B cell (primary cell): ENCODE measurements around the gene CCDC97. TPM values are rescaled to one million over a fixed set of nuclear protein-coding genes. Genes with fewer than 3 reads are reported as not detected.
A peak's percentile ranks its signal among the peaks of the same experiment; 100 is the strongest.

Source experiments
- ATAC-seq: fragments of 200-7000 bp; cut with Tn5 transposase; one replicate; pipeline ENCODE4 v1.10.0; 2021; ENCODE audit warnings: low read depth, mild to moderate bottlenecking, moderate number of reproducible peaks, moderate library complexity
- CTCF ChIA-PET: fragments of 350-600 bp; sonication (Branson Sonifier 250); formaldehyde crosslinking; loops from one replicate; lab custom pipeline; 2021; ENCODE audit warnings: antibody characterized with exemption, inconsistent platforms; lab: Charles Lee
- POLR2A ChIA-PET: fragments of 350-600 bp; sonication (Branson Sonifier 250); formaldehyde crosslinking; loops from one replicate; lab custom pipeline; 2021; ENCODE audit warnings: antibody characterized with exemption; lab: Charles Lee
- DNase-seq: peaks from one replicate; pipeline ENCODE4 v3.0.0; 2013
- H2AFZ ChIP-seq: 2 replicates; pipeline ENCODE4 v1.6.1; 2012; ENCODE audit warnings: mild to moderate bottlenecking, low read depth, low read length; ENCODE audit not compliant: insufficient read depth, poor library complexity, severe bottlenecking
- H3K27ac ChIP-seq, 2 donors: 1 replicate in 1 of 2; 2 replicates in 1 of 2; pipeline ENCODE4 v1.5.1; 2012 to 2013; ENCODE audit warnings: low read length in 2 of 2, mild to moderate bottlenecking in 2 of 2, moderate library complexity in 1 of 2
- H3K27me3 ChIP-seq, 4 experiments: fragments of 200-600 bp in 1 of 4; sonication (generic) in 1 of 4; replicated peaks in 1 of 4; 1 replicate in 2 of 4; 2 replicates in 2 of 4; pipeline versions ENCODE4 v1.6.1 to v1.7.0; 2013 to 2016; ENCODE audit warnings: low read length in 3 of 4, mild to moderate bottlenecking in 2 of 4, mixed read lengths in 1 of 4, moderate library complexity in 1 of 4; ENCODE audit not compliant: insufficient read depth in 4 of 4, control insufficient read depth in 3 of 4; ENCODE audit errors: control extremely low read depth in 1 of 4
- H3K36me3 ChIP-seq, 2 experiments: replicated peaks in 1 of 2; 1 replicate in 1 of 2; 2 replicates in 1 of 2; pipeline versions ENCODE4 v1.6.1 to v1.7.1; 2013; ENCODE audit warnings: low read length in 1 of 2; ENCODE audit not compliant: insufficient read depth in 2 of 2, control insufficient read depth in 1 of 2; ENCODE audit errors: control extremely low read depth in 1 of 2, extremely low read depth in 1 of 2
- H3K4me1 ChIP-seq, 2 donors: fragments of 200-600 bp in 1 of 2; sonication (generic) in 1 of 2; 1 replicate in 1 of 2; 2 replicates in 1 of 2; pipeline versions ENCODE4 v1.5.1 to v1.6.1; 2013 to 2017; ENCODE audit warnings: low read length in 2 of 2; ENCODE audit not compliant: control insufficient read depth in 2 of 2, insufficient read depth in 2 of 2
- H3K4me2 ChIP-seq: replicated peaks from 2 replicates; pipeline ENCODE3; 2012; ENCODE audit warnings: mild to moderate bottlenecking, low read depth, low read length; ENCODE audit not compliant: poor library complexity, severe bottlenecking
- H3K4me3 ChIP-seq, 5 experiments: fragments of 200-600 bp in 1 of 5; sonication (generic) in 1 of 5; 1 replicate in 3 of 5; 2 replicates in 2 of 5; pipeline versions ENCODE4 v1.5.1 to v1.7.0; 2011 to 2016; ENCODE audit warnings: low read length in 4 of 5, mild to moderate bottlenecking in 4 of 5, low read depth in 2 of 5, control low read depth in 1 of 5, moderate library complexity in 1 of 5; ENCODE audit not compliant: insufficient read depth in 1 of 5; ENCODE audit errors: control extremely low read depth in 1 of 5, extremely low read depth in 1 of 5
- H3K79me2 ChIP-seq: fragments of 200-600 bp; sonication (generic); one replicate; pipeline ENCODE4 v1.6.0; 2016; ENCODE audit warnings: low read length; ENCODE audit not compliant: control insufficient read depth, insufficient read depth
- H3K9ac ChIP-seq: fragments of 200-600 bp; sonication (generic); 2 replicates; pipeline ENCODE4 v1.6.1; 2017; ENCODE audit warnings: mild to moderate bottlenecking, low read length, moderate library complexity
- H3K9me3 ChIP-seq, 3 donors: one replicate each; pipeline versions ENCODE4 v1.6.1 to v1.7.1; 2013; ENCODE audit warnings: low read length in 2 of 3; ENCODE audit not compliant: control insufficient read depth in 2 of 3, insufficient read depth in 1 of 3; ENCODE audit errors: control extremely low read depth in 1 of 3
- H4K20me1 ChIP-seq: 2 replicates; pipeline ENCODE4 v1.6.0; 2012; ENCODE audit warnings: mild to moderate bottlenecking, low read length; ENCODE audit not compliant: insufficient read depth, control insufficient read depth, poor library complexity, severe bottlenecking
- H3K27ac Mint-ChIP-seq: one replicate; pipeline ENCODE4 v1.8.0; 2021; ENCODE audit warnings: mixed read lengths
- H3K27me3 Mint-ChIP-seq: one replicate; pipeline ENCODE4 v1.8.0; 2021; ENCODE audit warnings: mixed read lengths
- H3K4me1 Mint-ChIP-seq: one replicate; pipeline ENCODE4 v1.8.0; 2021; ENCODE audit warnings: mixed read lengths
- H3K4me3 Mint-ChIP-seq: one replicate; pipeline ENCODE4 v1.8.0; 2021; ENCODE audit warnings: mixed read lengths
- H3K9me3 Mint-ChIP-seq: one replicate; pipeline ENCODE4 v1.8.0; 2022; ENCODE audit warnings: mixed read lengths; ENCODE audit not compliant: insufficient read depth
- EZH2 ChIP-seq: IDR thresholded peaks from 2 replicates; pipeline ENCODE4 v1.6.1; 2012; ENCODE audit warnings: borderline replicate concordance, low read depth, mild to moderate bottlenecking, moderate library complexity, low read length; ENCODE audit not compliant: insufficient read depth, poor library complexity, severe bottlenecking
- WGBS: methylation state at CpG from one replicate; pipeline ENCODE4 v1.1.5; 2013; ENCODE audit warnings: missing lambda C conversion rate; ENCODE audit not compliant: insufficient coverage; 5-methylcytosine and 5-hydroxymethylcytosine counted together
- intact Hi-C: fragments of 100-400 bp; cut with micrococcal nuclease; formaldehyde crosslinking; loops from one replicate; pipeline ENCODE4 v1.10.0; 2022
- polyA plus RNA-seq: library from polyadenylated mRNA; depleted of rRNA; stranded (reverse); fragments of >200 nt; gene quantifications from 2 replicates; pipeline ENCODE4 v1.2.3, GENCODE V29; 2012
- total RNA-seq, 2 donors: library from RNA; stranded (reverse); fragments of 120-200 nt in 1 of 2; gene quantifications; 1 replicate in 1 of 2; 2 replicates in 1 of 2; pipeline versions ENCODE4 v1.2.3 to v1.2.4, GENCODE V29; 2013 to 2022
- TF ChIP-seq, protein P1 (sequence below): fragments of 200-600 bp; IDR thresholded peaks from one replicate; pipeline ENCODE4 v1.8.0; 2022; ENCODE audit warnings: antibody characterized with exemption, mild to moderate bottlenecking

Gene CCDC97
- total and polyA plus RNA-seq, 2 donors (not counting 1 experiment from before 2014, with no cell fraction given) = 16.3 to 68.3 TPM

DNA sequence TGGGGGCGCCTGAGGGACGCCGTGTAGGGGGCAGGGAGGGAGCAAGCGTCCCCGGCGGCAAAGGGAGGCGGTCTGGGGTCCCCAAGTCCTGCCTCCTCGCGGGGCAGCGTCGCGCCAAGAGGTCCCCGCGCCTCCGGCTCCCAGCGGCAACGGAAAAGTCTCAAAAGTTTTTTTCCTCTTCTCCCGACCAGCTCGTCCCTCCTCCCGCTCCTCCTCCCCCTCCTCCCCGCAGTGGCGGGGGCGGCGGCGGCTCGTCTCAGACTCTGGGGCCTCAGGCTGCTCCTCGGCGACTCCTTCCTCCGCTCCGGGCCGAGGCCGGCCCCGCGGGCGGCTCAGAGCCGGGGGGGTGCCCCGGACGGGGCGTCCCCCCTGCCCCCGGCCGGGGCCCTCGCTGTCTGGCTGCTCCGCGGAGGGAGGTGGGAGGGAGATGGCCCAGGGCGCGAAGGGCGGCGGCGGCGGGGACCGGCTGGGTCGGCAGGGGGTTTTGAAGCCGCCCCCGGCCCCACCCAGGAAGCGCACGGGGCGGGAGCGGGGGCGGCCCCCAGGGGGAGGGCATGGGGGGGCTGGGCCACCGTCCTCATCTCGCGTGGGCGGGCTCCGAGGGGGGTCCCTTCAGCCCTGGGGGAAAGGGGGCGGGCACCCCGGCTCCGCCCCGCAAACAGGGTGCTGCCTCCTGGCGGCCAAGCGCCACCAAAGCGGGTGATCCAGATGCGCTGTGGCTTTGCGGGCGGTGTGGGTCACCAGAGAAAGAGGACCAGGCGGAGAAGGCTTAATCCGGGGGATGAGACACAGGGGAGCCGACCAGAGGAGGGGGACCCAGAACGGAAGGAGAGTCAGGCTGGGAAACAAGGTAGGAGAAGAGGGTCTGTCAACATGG, 43.7 kb downstream of the CCDC97 start, which contains the start of gene TGFB1:
TSS of gene TGFB1 (minus strand) at position 457 of the 877 bp plus-strand sequence. CDS start 878 bp downstream, outside the sequence.
- peak; percentile 72 for ATAC-seq
- Histone ChIP-seq H3K27ac (peak within 1 kb of the TSS; percentile 79 to 91), H3K79me2 (peaks cover 48% of the 10 kb centered on the region), H3K4me1 (peaks cover 26 to 30% of the 10 kb centered on the region in 2 donors), H3K4me2 (peak within 1 kb of the TSS; percentile 95), H3K9ac (peak within 1 kb of the TSS; percentile 88), H3K4me3 (peak within 1 kb of the TSS; percentile 67 to 100 (median 92)), H3K27me3 (no peaks in the 10 kb centered on the region), H4K20me1 (peaks cover 49% of the 10 kb centered on the region), H2AFZ (peak within 1 kb of the TSS; percentile 66), H3K9me3 (no peaks in the 10 kb centered on the region), H3K36me3 (peaks cover 0 to 5% of the 10 kb centered on the region in 2 experiments)
- DNase-seq = peak; percentile 97
- peak within 1 kb of the TSS; percentile 92 for H3K27ac Mint-ChIP-seq
- intact Hi-C loops = loop anchor here (1.0 kb wide), 4 partner anchors 11 to 89 kb away; partner anchors contain the start of genes B9D2 and HNRNPUL1
- CTCF ChIA-PET = interaction anchor here (1.5 to 7.6 kb wide), 8 partner anchors 11 to 210 kb away, joined by 5 to 130 read pairs (median 20); partner anchors contain the start of genes B9D2, CCDC97 and HNRNPUL1
- under 1% methylated on average over 74 of the region's 78 CpGs for WGBS
- no peak for TF ChIP-seq EZH2
- TF ChIP-seq, protein P1, sequence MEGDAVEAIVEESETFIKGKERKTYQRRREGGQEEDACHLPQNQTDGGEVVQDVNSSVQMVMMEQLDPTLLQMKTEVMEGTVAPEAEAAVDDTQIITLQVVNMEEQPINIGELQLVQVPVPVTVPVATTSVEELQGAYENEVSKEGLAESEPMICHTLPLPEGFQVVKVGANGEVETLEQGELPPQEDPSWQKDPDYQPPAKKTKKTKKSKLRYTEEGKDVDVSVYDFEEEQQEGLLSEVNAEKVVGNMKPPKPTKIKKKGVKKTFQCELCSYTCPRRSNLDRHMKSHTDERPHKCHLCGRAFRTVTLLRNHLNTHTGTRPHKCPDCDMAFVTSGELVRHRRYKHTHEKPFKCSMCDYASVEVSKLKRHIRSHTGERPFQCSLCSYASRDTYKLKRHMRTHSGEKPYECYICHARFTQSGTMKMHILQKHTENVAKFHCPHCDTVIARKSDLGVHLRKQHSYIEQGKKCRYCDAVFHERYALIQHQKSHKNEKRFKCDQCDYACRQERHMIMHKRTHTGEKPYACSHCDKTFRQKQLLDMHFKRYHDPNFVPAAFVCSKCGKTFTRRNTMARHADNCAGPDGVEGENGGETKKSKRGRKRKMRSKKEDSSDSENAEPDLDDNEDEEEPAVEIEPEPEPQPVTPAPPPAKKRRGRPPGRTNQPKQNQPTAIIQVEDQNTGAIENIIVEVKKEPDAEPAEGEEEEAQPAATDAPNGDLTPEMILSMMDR = peak; percentile 84
- POLR2A ChIA-PET = interaction anchor here (1.2 to 5.0 kb wide), 6 partner anchors 10 to 90 kb away, joined by 3 to 69 read pairs (median 20); partner anchors contain the start of genes B9D2 and HNRNPUL1
- no peaks in the 10 kb centered on the region for H3K27me3 Mint-ChIP-seq
- H3K4me3 Mint-ChIP-seq = peak within 1 kb of the TSS; percentile 93
- no peaks in the 10 kb centered on the region for H3K9me3 Mint-ChIP-seq
- H3K4me1 Mint-ChIP-seq = peaks cover 44% of the 10 kb centered on the region
